Keratinocyte (primary cell): ENCODE measurements around the gene TMEM132C. TPM values are rescaled to one million over a fixed set of nuclear protein-coding genes. Genes with fewer than 3 reads are reported as not detected.

ENCODE experiments used
- DNase-seq: peaks from one replicate; pipeline ENCODE4 v3.0.0-alpha.2; 2011; ENCODE audit warnings: low read depth, missing footprints, low spot score
- FAIRE-seq: peaks from 2 replicates; lab custom pipeline; 2011; peaks lifted over from hg19 to GRCh38; lab: Jason Lieb, UNC
- H2AFZ ChIP-seq: 2 replicates; pipeline ENCODE4 v1.6.0; 2012; ENCODE audit warnings: low read length, control low read depth, inconsistent platforms; ENCODE audit not compliant: control insufficient read depth
- H3K27ac ChIP-seq: 2 replicates; pipeline ENCODE4 v1.5.1; 2011; ENCODE audit warnings: low read length; ENCODE audit not compliant: control insufficient read depth, insufficient read depth
- H3K27me3 ChIP-seq: 3 replicates; pipeline ENCODE4 v1.6.0; 2011; ENCODE audit warnings: low read length; ENCODE audit not compliant: control insufficient read depth, insufficient read depth; ENCODE audit errors: extremely low read depth
- H3K36me3 ChIP-seq, 2 experiments: 2 replicates in 1 of 2; 3 replicates in 1 of 2; pipeline ENCODE4 v1.5.1; 2011; ENCODE audit warnings: low read length in 2 of 2, mild to moderate bottlenecking in 1 of 2; ENCODE audit not compliant: control insufficient read depth in 2 of 2, insufficient read depth in 2 of 2; ENCODE audit errors: extremely low read depth in 1 of 2
- H3K4me1 ChIP-seq: 3 replicates; pipeline ENCODE4 v1.5.1; 2011; ENCODE audit warnings: low read length; ENCODE audit not compliant: control insufficient read depth, insufficient read depth; ENCODE audit errors: extremely low read depth
- H3K4me2 ChIP-seq: 3 replicates; pipeline ENCODE4 v1.6.0; 2011; ENCODE audit warnings: low read depth, low read length; ENCODE audit not compliant: control insufficient read depth, insufficient read depth; ENCODE audit errors: extremely low read depth
- H3K4me3 ChIP-seq, 3 experiments: fragments of 200-600 bp in 1 of 3; sonication (generic) in 1 of 3; 2 replicates in 2 of 3; 3 replicates in 1 of 3; pipeline ENCODE4 v1.5.1; 2011 to 2016; ENCODE audit warnings: low read length in 3 of 3, mild to moderate bottlenecking in 3 of 3, control low read depth in 2 of 3, inconsistent platforms in 1 of 3, low read depth in 1 of 3, mixed read lengths in 1 of 3, mixed run types in 1 of 3, moderate library complexity in 1 of 3; ENCODE audit not compliant: control insufficient read depth in 2 of 3, insufficient read depth in 2 of 3; ENCODE audit errors: extremely low read depth in 1 of 3
- H3K79me2 ChIP-seq: 2 replicates; pipeline ENCODE4 v1.6.0; 2012; ENCODE audit warnings: low read length; ENCODE audit not compliant: control insufficient read depth, insufficient read depth
- H3K9ac ChIP-seq: 3 replicates; pipeline ENCODE4 v1.6.0; 2011; ENCODE audit warnings: low read length; ENCODE audit not compliant: control insufficient read depth, insufficient read depth; ENCODE audit errors: extremely low read depth
- H3K9me1 ChIP-seq: 3 replicates; pipeline ENCODE4 v1.6.0; 2011; ENCODE audit warnings: low read length; ENCODE audit not compliant: control insufficient read depth, insufficient read depth; ENCODE audit errors: extremely low read depth
- H3K9me3 ChIP-seq: 2 replicates; pipeline ENCODE4 v1.5.1; 2012; ENCODE audit warnings: low read depth, low read length; ENCODE audit not compliant: control insufficient read depth
- H4K20me1 ChIP-seq: 3 replicates; pipeline ENCODE4 v1.6.0; 2011; ENCODE audit warnings: low read length; ENCODE audit not compliant: control insufficient read depth, insufficient read depth; ENCODE audit errors: extremely low read depth
- EZH2 ChIP-seq: IDR thresholded peaks from one replicate; pipeline ENCODE4 v1.6.1; 2012; ENCODE audit warnings: inconsistent platforms, mild to moderate bottlenecking, low read length, moderate library complexity
- dilution Hi-C: fragments of 300-500 bp; cut with MboI; formaldehyde crosslinking; loops from one replicate; pipeline ENCODE4 v1.7.0; 2020; ENCODE audit warnings: low sequenced_read_pairs; ENCODE audit not compliant: extremely low pct_ligation_motif_present
- polyA plus RNA-seq, 5 experiments: library from polyadenylated mRNA; depleted of rRNA in 3 of 5; stranded (reverse) in 3 of 5; stranded (forward) in 1 of 5; unstranded in 1 of 5; fragments of >200 nt; gene quantifications; 1 replicate in 1 of 5; 2 replicates in 3 of 5; 3 replicates in 1 of 5; pipeline versions ENCODE4 v1.2.1 to v1.2.3, GENCODE V29; 2011 to 2012; ENCODE audit warnings: missing spikeins in 2 of 5, low read depth in 1 of 5, low replicate concordance in 1 of 5
- TF ChIP-seq, protein P1 (sequence below), 3 experiments: IDR thresholded peaks in 1 of 3; conservative IDR thresholded peaks in 1 of 3; optimal IDR thresholded peaks in 1 of 3; 2 replicates in 2 of 3; 3 replicates in 1 of 3; pipeline versions ENCODE3 to v1.5.1; 2011; ENCODE audit warnings: low read length in 3 of 3, mild to moderate bottlenecking in 3 of 3, moderate library complexity in 2 of 3, control low read depth in 1 of 3, inconsistent platforms in 1 of 3; ENCODE audit not compliant: insufficient read depth in 2 of 3; ENCODE audit errors: extremely low read depth in 1 of 3

Gene TMEM132C
- polyA plus RNA-seq, 1 donor (not counting 4 experiments of a cell fraction or from before 2014, with no cell fraction given), result not detected

DNA sequence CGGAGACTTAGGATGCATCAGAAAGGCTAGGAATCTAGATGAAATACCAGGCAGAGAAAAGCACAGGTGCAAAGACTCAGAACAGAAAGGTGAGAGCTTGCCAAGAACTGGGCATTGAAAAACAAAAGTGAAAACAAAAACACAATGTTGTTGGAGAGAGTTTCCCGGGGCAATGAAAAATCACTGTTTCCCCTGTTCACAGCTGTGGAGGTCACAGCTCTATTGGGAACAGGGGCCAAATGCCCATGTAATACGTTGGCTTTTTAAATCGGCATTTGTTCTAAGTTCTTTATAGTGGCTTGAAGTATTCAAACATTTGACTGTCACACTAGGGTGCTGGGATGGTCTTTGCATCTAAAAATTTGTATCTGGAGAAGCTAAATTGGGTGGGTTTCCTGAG, 448.5 kb downstream of the TMEM132C start:
- H3K36me3 ChIP-seq, result no peaks in the 10 kb centered on the region
- no peak overlapping the region for H3K4me3 ChIP-seq
- H3K4me2 ChIP-seq, result no peak overlapping the region
- TF ChIP-seq, protein P1, sequence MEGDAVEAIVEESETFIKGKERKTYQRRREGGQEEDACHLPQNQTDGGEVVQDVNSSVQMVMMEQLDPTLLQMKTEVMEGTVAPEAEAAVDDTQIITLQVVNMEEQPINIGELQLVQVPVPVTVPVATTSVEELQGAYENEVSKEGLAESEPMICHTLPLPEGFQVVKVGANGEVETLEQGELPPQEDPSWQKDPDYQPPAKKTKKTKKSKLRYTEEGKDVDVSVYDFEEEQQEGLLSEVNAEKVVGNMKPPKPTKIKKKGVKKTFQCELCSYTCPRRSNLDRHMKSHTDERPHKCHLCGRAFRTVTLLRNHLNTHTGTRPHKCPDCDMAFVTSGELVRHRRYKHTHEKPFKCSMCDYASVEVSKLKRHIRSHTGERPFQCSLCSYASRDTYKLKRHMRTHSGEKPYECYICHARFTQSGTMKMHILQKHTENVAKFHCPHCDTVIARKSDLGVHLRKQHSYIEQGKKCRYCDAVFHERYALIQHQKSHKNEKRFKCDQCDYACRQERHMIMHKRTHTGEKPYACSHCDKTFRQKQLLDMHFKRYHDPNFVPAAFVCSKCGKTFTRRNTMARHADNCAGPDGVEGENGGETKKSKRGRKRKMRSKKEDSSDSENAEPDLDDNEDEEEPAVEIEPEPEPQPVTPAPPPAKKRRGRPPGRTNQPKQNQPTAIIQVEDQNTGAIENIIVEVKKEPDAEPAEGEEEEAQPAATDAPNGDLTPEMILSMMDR (optimal IDR thresholded peaks at IDR 0.05 in 1 of 3, IDR thresholded peaks at IDR 0.05 in 1 of 3, conservative IDR thresholded peaks at IDR 0.05 in 1 of 3; ENCODE audit: extremely low read depth in 1 of 3, insufficient read depth in 2 of 3, low read length in 3 of 3), result no peak
- H2AFZ ChIP-seq, result no peak overlapping the region
- no peaks in the 10 kb centered on the region for H3K79me2 ChIP-seq
- no peaks in the 10 kb centered on the region for H3K27me3 ChIP-seq
- peaks cover 1% of the 10 kb centered on the region for H3K9me3 ChIP-seq
- FAIRE-seq (no peak), DNase-seq (no peak)
- no peaks in the 10 kb centered on the region for H4K20me1 ChIP-seq
- H3K9me1 ChIP-seq, result no peaks in the 10 kb centered on the region
- H3K27ac ChIP-seq, result no peak overlapping the region
- dilution Hi-C loops, result no loop called here
- no peaks in the 10 kb centered on the region for H3K4me1 ChIP-seq
- no peak overlapping the region for H3K9ac ChIP-seq

GRCh38 chr12:128724468-128725046, 457.6 kb downstream of the TMEM132C start:
- Histone ChIP-seq H3K9me3 (peaks cover 5% of the 10 kb centered on the region), H4K20me1 (no peaks in the 10 kb centered on the region), H3K27ac (no peak overlapping the region), H3K27me3 (no peaks in the 10 kb centered on the region), H3K4me3 (no peak overlapping the region), H3K4me2 (no peak overlapping the region), H3K4me1 (no peaks in the 10 kb centered on the region), H3K36me3 (no peaks in the 10 kb centered on the region), H3K9me1 (no peaks in the 10 kb centered on the region), H2AFZ (no peak overlapping the region), H3K79me2 (no peaks in the 10 kb centered on the region), H3K9ac (no peak overlapping the region)
- FAIRE-seq (no peak), DNase-seq (no peak)
- TF ChIP-seq, protein P1 (optimal IDR thresholded peaks at IDR 0.05 in 1 of 3, IDR thresholded peaks at IDR 0.05 in 1 of 3, conservative IDR thresholded peaks at IDR 0.05 in 1 of 3; ENCODE audit: extremely low read depth in 1 of 3, insufficient read depth in 2 of 3, low read length in 3 of 3), result no peak
- TF ChIP-seq EZH2, result no peak
- dilution Hi-C loops, result no loop called here
